Endothelial cell of umbilical vein (primary cell): Measurements from ENCODE around the gene NRXN3. TPM values are rescaled to one million over a fixed set of nuclear protein-coding genes. Genes with fewer than 3 reads are reported as not detected.

Experiments used
- BruUV-seq: library from RNA; stranded (reverse); fragments of 400-500 nt; replicated peaks from 2 replicates; lab custom pipeline; 2021; lab: Mats Ljungman, UMichigan
- CTCF ChIA-PET: fragments of 300-600, 350-600 bp; sonication (Branson Sonifier 250); formaldehyde crosslinking; loops from one replicate; lab custom pipeline; 2021; ENCODE audit warnings: antibody characterized with exemption, inconsistent platforms; lab: Charles Lee
- POLR2A ChIA-PET: fragments of 300-600, 350-600 bp; sonication (Branson Sonifier 250); formaldehyde crosslinking; loops from one replicate; lab custom pipeline; 2021; ENCODE audit warnings: antibody characterized with exemption, inconsistent platforms; lab: Charles Lee
- DNase-seq: peaks from one replicate; pipeline ENCODE4 v3.0.0-alpha.2; 2011; ENCODE audit warnings: low read depth, low spot score
- FAIRE-seq: peaks from 2 replicates; lab custom pipeline; 2011; peaks lifted over from hg19 to GRCh38; lab: Jason Lieb, UNC
- H2AFZ ChIP-seq: 2 replicates; pipeline ENCODE4 v1.6.0; 2012; ENCODE audit warnings: low read depth, low read length, control low read depth, inconsistent platforms
- H3K27ac ChIP-seq: 2 replicates; pipeline ENCODE4 v1.5.1; 2011; ENCODE audit warnings: low read depth, mild to moderate bottlenecking, control low read depth, low read length, moderate library complexity; ENCODE audit not compliant: insufficient read depth
- H3K27me3 ChIP-seq, 2 experiments: 2 replicates each; pipeline versions ENCODE4 v1.6.0 to v1.6.1; 2011; ENCODE audit warnings: low read length in 2 of 2, mixed read lengths in 1 of 2; ENCODE audit not compliant: control insufficient read depth in 2 of 2, insufficient read depth in 2 of 2
- H3K36me3 ChIP-seq, 2 experiments: 2 replicates in 1 of 2; 3 replicates in 1 of 2; pipeline ENCODE4 v1.5.1; 2011; ENCODE audit warnings: low read length in 2 of 2, mild to moderate bottlenecking in 1 of 2, moderate library complexity in 1 of 2; ENCODE audit not compliant: control insufficient read depth in 2 of 2, insufficient read depth in 2 of 2; ENCODE audit errors: extremely low read depth in 1 of 2
- H3K4me1 ChIP-seq: 3 replicates; pipeline ENCODE4 v1.5.1; 2011; ENCODE audit warnings: mild to moderate bottlenecking, low read length; ENCODE audit not compliant: control insufficient read depth, insufficient read depth; ENCODE audit errors: extremely low read depth
- H3K4me2 ChIP-seq: 2 replicates; pipeline ENCODE4 v1.6.1; 2011; ENCODE audit warnings: low read length, control low read depth, mixed read lengths; ENCODE audit not compliant: insufficient read depth
- H3K4me3 ChIP-seq, 3 experiments: fragments of 200-600 bp in 1 of 3; sonication (generic), shearing (Covaris generic) in 1 of 3; replicated peaks in 1 of 3; 2 replicates each; pipeline ENCODE4 v1.5.1; 2011 to 2016; ENCODE audit warnings: control low read depth in 3 of 3, low read length in 3 of 3, mild to moderate bottlenecking in 2 of 3, inconsistent platforms in 1 of 3, low read depth in 1 of 3, moderate library complexity in 1 of 3; ENCODE audit not compliant: insufficient read depth in 1 of 3
- H3K79me2 ChIP-seq: 2 replicates; pipeline ENCODE4 v1.6.0; 2012; ENCODE audit warnings: low read length, inconsistent platforms; ENCODE audit not compliant: control insufficient read depth, insufficient read depth
- H3K9ac ChIP-seq: replicated peaks from 2 replicates; pipeline ENCODE3; 2011; ENCODE audit warnings: low read length, control low read depth; ENCODE audit not compliant: insufficient read depth; ENCODE audit errors: extremely low read depth
- H3K9me1 ChIP-seq: replicated peaks from 3 replicates; pipeline ENCODE4 v1.6.0; 2011; ENCODE audit warnings: mild to moderate bottlenecking, low read length; ENCODE audit not compliant: control insufficient read depth, insufficient read depth; ENCODE audit errors: extremely low read depth
- H3K9me3 ChIP-seq: replicated peaks from 2 replicates; pipeline ENCODE4 v1.5.1; 2012; ENCODE audit warnings: low read length, inconsistent platforms; ENCODE audit not compliant: control insufficient read depth, insufficient read depth
- H4K20me1 ChIP-seq: replicated peaks from 2 replicates; pipeline ENCODE3; 2011; ENCODE audit warnings: mild to moderate bottlenecking, low read length; ENCODE audit not compliant: control insufficient read depth, insufficient read depth; ENCODE audit errors: extremely low read depth
- EZH2 ChIP-seq: IDR thresholded peaks from 2 replicates; pipeline ENCODE4 v1.6.1; 2012; ENCODE audit warnings: borderline replicate concordance, low read depth, mild to moderate bottlenecking, moderate library complexity, low read length, inconsistent platforms; ENCODE audit not compliant: severe bottlenecking
- FOS ChIP-seq: IDR thresholded peaks from 2 replicates; pipeline ENCODE4 v1.6.1; 2011; ENCODE audit warnings: mild to moderate bottlenecking, low read length, moderate library complexity, borderline replicate concordance; ENCODE audit not compliant: insufficient read depth
- GATA2 ChIP-seq: IDR thresholded peaks from 2 replicates; pipeline ENCODE4 v1.7.0; 2011; ENCODE audit warnings: low read depth, mild to moderate bottlenecking, moderate library complexity, mixed read lengths, low read length; ENCODE audit not compliant: insufficient read length, insufficient read depth
- JUN ChIP-seq: IDR thresholded peaks from 2 replicates; pipeline ENCODE4 v1.6.1; 2011; ENCODE audit warnings: borderline replicate concordance, low read depth; ENCODE audit not compliant: insufficient read length, insufficient read depth
- MYC ChIP-seq: IDR thresholded peaks from one replicate; pipeline ENCODE4 v1.6.1; 2011; ENCODE audit warnings: mild to moderate bottlenecking, low read depth, low read length
- POLR2A ChIP-seq: IDR thresholded peaks from 2 replicates; pipeline ENCODE4 v1.6.1; 2012; ENCODE audit warnings: low read depth, mild to moderate bottlenecking, control low read depth, low read length
- POLR2AphosphoS5 ChIP-seq: IDR thresholded peaks from 2 replicates; pipeline ENCODE4 v1.6.1; 2012; ENCODE audit warnings: low read depth, mild to moderate bottlenecking, control low read depth, low read length, moderate library complexity; ENCODE audit not compliant: insufficient read depth
- dilution Hi-C: fragments of 300-500 bp; cut with MboI; formaldehyde crosslinking; loops from one replicate; pipeline ENCODE4 v1.15.0; 2019; ENCODE audit warnings: low sequenced_read_pairs; ENCODE audit not compliant: extremely low pct_ligation_motif_present
- intact Hi-C: fragments of 100-400 bp; cut with micrococcal nuclease; formaldehyde crosslinking; loops from one replicate; pipeline ENCODE4 v1.10.0; 2022
- polyA plus RNA-seq, 4 experiments: library from polyadenylated mRNA; depleted of rRNA in 3 of 4; stranded (reverse) in 3 of 4; unstranded in 1 of 4; fragments of >200 nt; gene quantifications; 2 replicates each; pipeline versions ENCODE4 v1.2.1 to v1.2.3, GENCODE V29; 2011 to 2012; ENCODE audit warnings: missing spikeins in 1 of 4
- total RNA-seq: library from RNA; stranded (reverse); gene quantifications from 2 replicates; pipeline ENCODE4 v1.2.3, GENCODE V29; 2021
- TF ChIP-seq, protein P1 (sequence below): IDR thresholded peaks from 2 replicates; pipeline ENCODE4 v1.6.1; 2011; ENCODE audit not compliant: insufficient read depth, insufficient read length
- TF ChIP-seq, protein P2 (sequence below), 2 donors: IDR thresholded peaks; 1 replicate in 1 of 2; 2 replicates in 1 of 2; pipeline ENCODE4 v1.5.1; 2011; ENCODE audit warnings: low read length in 2 of 2, mild to moderate bottlenecking in 2 of 2, moderate library complexity in 2 of 2, control low read depth in 1 of 2, inconsistent platforms in 1 of 2, low read depth in 1 of 2; ENCODE audit not compliant: insufficient read depth in 1 of 2; ENCODE audit errors: extremely low read depth in 1 of 2

Gene NRXN3
- total and polyA plus RNA-seq, 2 donors (not counting 3 experiments of a cell fraction or from before 2014, with no cell fraction given): 0.72 to 4.2 TPM

DNA sequence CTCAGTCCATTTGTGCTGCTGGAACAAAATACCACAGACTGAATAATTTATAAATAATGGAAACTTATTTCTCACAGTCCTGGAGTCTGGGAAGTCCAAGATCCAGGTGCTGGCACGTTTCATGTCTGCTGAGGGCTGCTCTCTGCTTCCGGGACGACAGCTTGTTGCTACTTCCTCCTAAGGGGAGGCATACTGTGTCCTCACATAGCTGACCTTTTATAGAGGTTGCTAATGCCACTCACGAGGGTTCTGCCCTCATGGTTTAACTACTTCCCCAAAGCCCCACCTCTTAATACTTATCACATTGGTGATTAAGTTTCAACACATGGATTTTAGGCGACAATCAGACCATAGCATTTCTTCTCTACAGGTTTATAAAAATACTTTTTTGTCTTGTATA, 411.1 kb downstream of the NRXN3 start:
- Histone ChIP-seq H3K27me3 (no peaks in the 10 kb centered on the region), H3K27ac (no peak overlapping the region), H3K4me3 (no peak overlapping the region), H3K4me1 (no peaks in the 10 kb centered on the region), H3K9me1 (no peaks in the 10 kb centered on the region), H4K20me1 (no peaks in the 10 kb centered on the region), H3K9me3 (no peaks in the 10 kb centered on the region), H2AFZ (no peak overlapping the region), H3K4me2 (no peak overlapping the region), H3K36me3 (no peaks in the 10 kb centered on the region), H3K9ac (no peak overlapping the region), H3K79me2 (no peaks in the 10 kb centered on the region)
- BruUV-seq: no TSS peak
- intact Hi-C loops (no loop called here), dilution Hi-C loops (no loop called here)
- TF ChIP-seq JUN: no peak
- no peak for TF ChIP-seq MYC
- no peak for TF ChIP-seq EZH2
- no peak for TF ChIP-seq FOS
- TF ChIP-seq, protein P1, sequence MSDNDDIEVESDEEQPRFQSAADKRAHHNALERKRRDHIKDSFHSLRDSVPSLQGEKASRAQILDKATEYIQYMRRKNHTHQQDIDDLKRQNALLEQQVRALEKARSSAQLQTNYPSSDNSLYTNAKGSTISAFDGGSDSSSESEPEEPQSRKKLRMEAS: no peak
- TF ChIP-seq POLR2AphosphoS5: no peak
- TF ChIP-seq POLR2A: no peak
- TF ChIP-seq, protein P2, sequence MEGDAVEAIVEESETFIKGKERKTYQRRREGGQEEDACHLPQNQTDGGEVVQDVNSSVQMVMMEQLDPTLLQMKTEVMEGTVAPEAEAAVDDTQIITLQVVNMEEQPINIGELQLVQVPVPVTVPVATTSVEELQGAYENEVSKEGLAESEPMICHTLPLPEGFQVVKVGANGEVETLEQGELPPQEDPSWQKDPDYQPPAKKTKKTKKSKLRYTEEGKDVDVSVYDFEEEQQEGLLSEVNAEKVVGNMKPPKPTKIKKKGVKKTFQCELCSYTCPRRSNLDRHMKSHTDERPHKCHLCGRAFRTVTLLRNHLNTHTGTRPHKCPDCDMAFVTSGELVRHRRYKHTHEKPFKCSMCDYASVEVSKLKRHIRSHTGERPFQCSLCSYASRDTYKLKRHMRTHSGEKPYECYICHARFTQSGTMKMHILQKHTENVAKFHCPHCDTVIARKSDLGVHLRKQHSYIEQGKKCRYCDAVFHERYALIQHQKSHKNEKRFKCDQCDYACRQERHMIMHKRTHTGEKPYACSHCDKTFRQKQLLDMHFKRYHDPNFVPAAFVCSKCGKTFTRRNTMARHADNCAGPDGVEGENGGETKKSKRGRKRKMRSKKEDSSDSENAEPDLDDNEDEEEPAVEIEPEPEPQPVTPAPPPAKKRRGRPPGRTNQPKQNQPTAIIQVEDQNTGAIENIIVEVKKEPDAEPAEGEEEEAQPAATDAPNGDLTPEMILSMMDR (IDR thresholded peaks at IDR 0.05; ENCODE audit: extremely low read depth in 1 of 2, insufficient read depth in 1 of 2, low read depth in 1 of 2, low read length in 2 of 2): no peak
- TF ChIP-seq GATA2: no peak
- POLR2A ChIA-PET: no interaction called here
- CTCF ChIA-PET: interaction anchor here (0.9 to 4.8 kb wide), 2 partner anchors 15 to 17 kb away, joined by 3 to 30 read pairs; no protein-coding TSS in a partner anchor
- DNase-seq: no peak
- no peak for FAIRE-seq
